AG04449 (cell line): ENCODE data around the gene MDGA2.
"Not testable (repeated sequence)": the region's sequence is repeated elsewhere in the genome, so short reads cannot be mapped to it uniquely, and the experiment has no call there.

Source experiments
- CTCF ChIA-PET: fragments of 350-600 bp; formaldehyde crosslinking; extraction: SDS; loops from one replicate; lab custom pipeline; 2021; ENCODE audit warnings: antibody characterized with exemption; lab: Yijun Ruan, JAX
- POLR2A ChIA-PET: fragments of 400-600, 350-600 bp; formaldehyde crosslinking; extraction: SDS; loops from one replicate; lab custom pipeline; 2020; ENCODE audit warnings: antibody characterized with exemption, inconsistent platforms; lab: Yijun Ruan, JAX
- DNase-seq: peaks from one replicate; pipeline ENCODE4 v3.0.0-alpha.2; 2010; ENCODE audit warnings: low read depth, low spot score
- H3K4me3 ChIP-seq: 2 replicates; pipeline ENCODE4 v1.5.1; 2011; ENCODE audit warnings: low read depth, mild to moderate bottlenecking, control low read depth, low read length
- TF ChIP-seq, protein P1 (sequence below): IDR thresholded peaks from one replicate; pipeline ENCODE4 v1.5.1; 2011; ENCODE audit warnings: mild to moderate bottlenecking, moderate library complexity, low read length, control low read depth, inconsistent platforms; ENCODE audit not compliant: insufficient read depth; ENCODE audit errors: missing control alignments

Gene MDGA2

DNA sequence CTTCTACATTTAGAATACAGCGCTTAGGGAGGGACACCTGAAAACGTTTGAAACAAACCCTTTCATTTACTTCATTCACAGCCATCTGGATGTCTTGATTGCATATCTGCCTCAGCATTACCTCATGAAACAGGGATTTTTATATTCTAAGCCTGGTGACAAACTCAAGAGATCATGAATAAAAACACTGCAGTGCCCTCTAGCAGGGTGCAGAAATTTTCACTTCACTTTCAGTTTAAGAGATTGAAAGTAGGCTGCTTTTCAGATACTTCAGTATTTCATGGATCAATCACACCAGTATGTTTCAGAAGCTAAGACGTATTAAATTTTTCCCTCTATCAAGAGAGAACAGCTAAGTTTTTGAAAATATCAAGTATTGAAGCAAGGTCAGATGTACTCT, 467.8 kb downstream of the MDGA2 start:
- ChIA-PET POLR2A (no interaction called here), CTCF (no interaction called here)
- TF ChIP-seq, protein P1, sequence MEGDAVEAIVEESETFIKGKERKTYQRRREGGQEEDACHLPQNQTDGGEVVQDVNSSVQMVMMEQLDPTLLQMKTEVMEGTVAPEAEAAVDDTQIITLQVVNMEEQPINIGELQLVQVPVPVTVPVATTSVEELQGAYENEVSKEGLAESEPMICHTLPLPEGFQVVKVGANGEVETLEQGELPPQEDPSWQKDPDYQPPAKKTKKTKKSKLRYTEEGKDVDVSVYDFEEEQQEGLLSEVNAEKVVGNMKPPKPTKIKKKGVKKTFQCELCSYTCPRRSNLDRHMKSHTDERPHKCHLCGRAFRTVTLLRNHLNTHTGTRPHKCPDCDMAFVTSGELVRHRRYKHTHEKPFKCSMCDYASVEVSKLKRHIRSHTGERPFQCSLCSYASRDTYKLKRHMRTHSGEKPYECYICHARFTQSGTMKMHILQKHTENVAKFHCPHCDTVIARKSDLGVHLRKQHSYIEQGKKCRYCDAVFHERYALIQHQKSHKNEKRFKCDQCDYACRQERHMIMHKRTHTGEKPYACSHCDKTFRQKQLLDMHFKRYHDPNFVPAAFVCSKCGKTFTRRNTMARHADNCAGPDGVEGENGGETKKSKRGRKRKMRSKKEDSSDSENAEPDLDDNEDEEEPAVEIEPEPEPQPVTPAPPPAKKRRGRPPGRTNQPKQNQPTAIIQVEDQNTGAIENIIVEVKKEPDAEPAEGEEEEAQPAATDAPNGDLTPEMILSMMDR, result no peak
- no peak for DNase-seq
- no peak overlapping the region for H3K4me3 ChIP-seq

DNA sequence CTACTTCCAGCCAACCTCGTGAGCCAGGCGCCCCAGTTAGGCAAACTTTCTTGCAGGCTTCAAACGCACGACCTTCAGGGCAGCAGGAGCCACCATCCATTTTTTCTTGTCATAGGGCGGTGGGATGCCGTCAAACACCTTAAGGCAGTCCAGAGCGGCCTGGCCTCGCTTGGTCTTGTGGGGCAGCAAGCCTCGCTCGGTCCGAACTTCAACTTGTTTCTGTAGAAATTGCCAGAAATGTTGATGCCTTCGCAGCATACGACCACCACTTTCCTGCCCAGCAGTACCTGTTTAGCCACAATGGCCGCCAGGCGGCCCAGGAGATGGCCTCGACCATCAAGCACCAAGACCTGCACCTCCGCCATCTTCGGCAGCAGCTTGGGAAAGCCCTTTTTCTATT, 474.7 kb downstream of the MDGA2 start:
- ChIA-PET POLR2A (no interaction called here), CTCF (no interaction called here)
- no peak overlapping the region for H3K4me3 ChIP-seq
- DNase-seq, result no peak
- TF ChIP-seq, protein P1, result no peak

DNA sequence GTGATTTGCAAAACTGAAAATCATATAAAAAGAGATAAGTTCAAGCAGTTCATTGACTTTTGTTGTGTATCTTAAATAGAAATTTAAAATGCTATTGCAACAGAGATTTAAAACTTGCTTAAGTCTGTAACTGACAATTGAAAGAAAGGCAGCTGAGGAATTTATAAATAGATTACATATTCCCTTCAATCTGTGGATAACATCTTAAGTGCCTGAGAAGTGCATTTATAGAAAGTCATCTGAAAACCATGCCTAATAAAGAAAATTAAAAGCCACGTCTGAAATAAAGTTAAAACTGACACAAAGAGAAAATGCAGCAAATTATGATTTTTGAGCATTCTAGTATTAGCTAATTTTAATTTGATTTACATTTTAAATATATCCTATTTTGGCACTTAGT, 479.8 kb downstream of the MDGA2 start:
- no peak for DNase-seq
- no peak overlapping the region for H3K4me3 ChIP-seq
- CTCF ChIA-PET, result no interaction called here
- POLR2A ChIA-PET, result no interaction called here
- TF ChIP-seq, protein P1, result no peak

DNA sequence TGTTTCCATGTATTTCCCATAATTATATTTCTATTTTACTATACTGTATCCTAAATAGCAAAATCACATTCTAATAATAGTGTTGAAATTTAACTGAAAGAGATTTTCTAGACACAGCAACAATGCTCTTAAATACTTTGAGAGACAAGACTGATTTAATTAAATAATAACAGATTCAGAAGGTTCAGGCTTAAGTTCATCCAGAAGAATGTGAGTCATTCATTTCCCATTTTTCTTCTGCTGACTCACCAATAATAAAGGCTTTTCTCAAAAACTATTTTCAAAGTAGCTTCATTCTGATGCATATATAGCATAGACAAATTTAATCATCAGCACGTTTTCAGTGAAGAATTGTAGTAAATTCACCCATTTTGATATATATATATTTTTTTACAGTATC, 481.4 kb downstream of the MDGA2 start:
- DNase-seq, result no peak
- ChIA-PET POLR2A (no interaction called here), CTCF (no interaction called here)

DNA sequence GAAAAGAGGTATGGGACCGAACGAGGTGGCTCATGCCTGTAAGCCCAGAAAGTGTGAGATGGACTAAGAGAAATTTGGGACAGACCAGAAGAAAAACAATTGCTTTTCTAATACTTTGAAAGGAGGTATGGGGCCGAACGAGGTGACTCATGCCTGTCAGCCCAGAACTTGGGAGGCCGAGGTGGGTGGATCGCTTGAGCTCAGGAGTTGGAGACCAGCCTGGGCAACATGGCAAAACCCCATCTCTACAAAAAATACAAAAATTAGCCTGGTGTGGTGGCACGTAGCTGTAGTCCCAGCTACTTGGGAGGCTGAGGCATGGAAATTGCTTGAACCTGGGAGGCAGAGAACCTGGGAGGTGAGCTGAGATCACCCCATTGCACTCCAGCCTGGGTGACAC, 483.2 kb downstream of the MDGA2 start:
- H3K4me3 ChIP-seq, DNase-seq, CTCF ChIA-PET, POLR2A ChIA-PET: not testable (repeated sequence)

More for the DNA sequence above, 481.4 kb downstream of the MDGA2 start:
- TF ChIP-seq, protein P1, result no peak
- H3K4me3 ChIP-seq, result no peak overlapping the region

DNA sequence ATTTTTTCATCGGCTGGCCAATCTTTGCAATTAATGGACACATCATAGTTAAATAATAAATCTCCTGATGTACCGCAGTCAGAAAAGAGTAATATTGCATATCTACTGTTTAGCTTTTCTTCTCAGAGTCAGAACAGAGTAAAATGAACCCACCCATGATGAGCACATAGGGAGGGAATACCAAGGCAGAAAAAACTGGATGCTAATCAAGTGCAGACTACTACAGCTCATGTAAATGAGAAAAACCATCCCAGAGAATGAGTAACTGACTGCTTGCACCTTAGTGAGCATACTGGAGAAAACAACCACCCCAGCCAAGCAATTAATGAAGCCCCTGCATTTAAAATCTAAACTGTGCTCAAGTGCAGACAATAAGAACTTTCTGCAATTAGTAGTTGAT, 483.7 kb downstream of the MDGA2 start:
- H3K4me3 ChIP-seq, result no peak overlapping the region
- POLR2A ChIA-PET, result no interaction called here
- TF ChIP-seq, protein P1, result no peak
- DNase-seq, result no peak
- CTCF ChIA-PET, result no interaction called here

DNA sequence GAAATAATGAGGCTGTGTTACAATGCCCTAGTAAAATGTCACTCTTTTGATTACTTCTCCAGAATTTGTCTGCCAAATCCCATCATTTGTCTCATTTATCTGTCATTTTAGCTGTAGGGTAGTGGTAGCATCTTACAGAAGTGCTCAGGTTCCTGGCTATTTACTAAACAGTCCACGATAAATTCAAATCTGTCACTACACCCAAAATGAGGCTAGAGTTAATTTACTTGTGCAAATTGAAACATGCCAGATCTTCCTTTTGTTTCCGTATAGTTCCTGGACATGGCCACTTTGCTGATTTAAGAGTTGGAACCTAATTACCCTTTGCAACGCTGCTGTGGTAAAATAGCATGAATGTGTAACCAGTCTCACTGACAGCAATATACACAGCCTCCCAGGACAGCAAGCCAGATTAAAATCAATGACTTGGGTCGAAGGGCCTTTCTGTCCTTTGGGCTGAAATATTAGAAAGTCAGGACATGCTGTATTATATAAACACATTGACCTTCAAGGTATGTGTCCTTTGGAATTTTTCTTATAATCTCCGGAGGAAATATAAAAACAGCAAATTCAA, 485.4 kb downstream of the MDGA2 start:
- ChIA-PET CTCF (no interaction called here), POLR2A (no interaction called here)

More for the DNA sequence above, 485.4 kb downstream of the MDGA2 start:
- H3K4me3 ChIP-seq, result no peak overlapping the region
- TF ChIP-seq, protein P1, result no peak
- no peak for DNase-seq
